Neutrophil (primary cell): Measurements from ENCODE around the gene RAP1GAP2.

Experiments used
- H3K27ac ChIP-seq: fragments of 200-600 bp; sonication (generic); 2 replicates; pipeline ENCODE4 v1.5.1; 2016; ENCODE audit warnings: mild to moderate bottlenecking, moderate library complexity
- H3K27me3 ChIP-seq: fragments of 200-600 bp; sonication (generic); 2 replicates; pipeline ENCODE4 v1.6.0; 2016; ENCODE audit warnings: mild to moderate bottlenecking
- H3K36me3 ChIP-seq: fragments of 200-600 bp; sonication (generic); 2 replicates; pipeline ENCODE4 v1.5.1; 2017
- H3K4me1 ChIP-seq, 2 experiments: fragments of 200-600 bp in 1 of 2; sonication (generic) in 1 of 2; 1 replicate in 1 of 2; 2 replicates in 1 of 2; pipeline versions ENCODE4 v1.5.1 to v1.6.1; 2013 to 2016; ENCODE audit warnings: low read depth in 1 of 2, low read length in 1 of 2, mild to moderate bottlenecking in 1 of 2, moderate library complexity in 1 of 2; ENCODE audit not compliant: control insufficient read depth in 1 of 2, insufficient read depth in 1 of 2
- H3K4me3 ChIP-seq, 2 experiments: fragments of 200-600 bp in 1 of 2; sonication (generic) in 1 of 2; 1 replicate in 1 of 2; 2 replicates in 1 of 2; pipeline ENCODE4 v1.5.1; 2013 to 2016; ENCODE audit warnings: low read depth in 1 of 2, low read length in 1 of 2, mild to moderate bottlenecking in 1 of 2, moderate library complexity in 1 of 2
- H3K9me3 ChIP-seq: fragments of 200-600 bp; sonication (generic); 2 replicates; pipeline ENCODE4 v1.5.1; 2016
- CTCF ChIP-seq: fragments of 200-600 bp; sonication (generic); IDR thresholded peaks from 2 replicates; pipeline ENCODE4 v1.5.1; 2016; ENCODE audit warnings: antibody characterized with exemption

RAP1GAP2 gene

GRCh38 chr17:2975469-2975958 is 179.3 kb downstream of the RAP1GAP2 start:
- no peak overlapping the region for H3K27ac ChIP-seq
- H3K36me3 ChIP-seq = peaks cover 27% of the 10 kb centered on the region
- TF ChIP-seq CTCF = no peak
- H3K4me1 ChIP-seq = no peaks in the 10 kb centered on the region
- no peaks in the 10 kb centered on the region for H3K9me3 ChIP-seq
- no peak overlapping the region for H3K4me3 ChIP-seq
- H3K27me3 ChIP-seq = no peaks in the 10 kb centered on the region

DNA sequence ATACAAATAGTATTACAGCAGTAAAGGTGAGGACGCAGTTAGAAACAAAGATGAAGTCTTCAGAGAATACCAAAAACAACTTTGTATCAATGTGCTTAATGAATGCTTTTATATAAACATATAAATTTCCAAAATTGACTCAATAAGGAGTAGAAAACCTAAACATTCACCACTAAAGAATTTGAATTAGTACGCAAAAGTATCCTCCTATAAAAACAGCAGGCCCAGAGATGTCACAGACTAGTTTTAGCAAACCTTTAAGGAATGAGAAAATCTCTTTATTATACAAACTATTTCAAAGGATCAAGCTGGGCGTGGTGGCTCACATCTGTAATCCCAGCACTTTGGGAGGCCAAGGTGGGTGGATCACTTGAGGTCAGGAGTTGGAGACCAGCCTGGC is 180.9 kb downstream of the RAP1GAP2 start:
- no peak overlapping the region for H3K4me3 ChIP-seq
- H3K36me3 ChIP-seq = peaks cover 40% of the 10 kb centered on the region
- TF ChIP-seq CTCF = no peak
- H3K27ac ChIP-seq = no peak overlapping the region
- H3K27me3 ChIP-seq = no peaks in the 10 kb centered on the region
- H3K9me3 ChIP-seq = no peaks in the 10 kb centered on the region
- no peaks in the 10 kb centered on the region for H3K4me1 ChIP-seq

GRCh38 chr17:2978116-2978515 is 181.9 kb downstream of the RAP1GAP2 start:
- H3K4me1 ChIP-seq = no peaks in the 10 kb centered on the region
- H3K27me3 ChIP-seq = no peaks in the 10 kb centered on the region
- H3K9me3 ChIP-seq = no peaks in the 10 kb centered on the region
- H3K27ac ChIP-seq = no peak overlapping the region
- peaks cover 49% of the 10 kb centered on the region for H3K36me3 ChIP-seq
- H3K4me3 ChIP-seq = no peak overlapping the region
- TF ChIP-seq CTCF = no peak

DNA sequence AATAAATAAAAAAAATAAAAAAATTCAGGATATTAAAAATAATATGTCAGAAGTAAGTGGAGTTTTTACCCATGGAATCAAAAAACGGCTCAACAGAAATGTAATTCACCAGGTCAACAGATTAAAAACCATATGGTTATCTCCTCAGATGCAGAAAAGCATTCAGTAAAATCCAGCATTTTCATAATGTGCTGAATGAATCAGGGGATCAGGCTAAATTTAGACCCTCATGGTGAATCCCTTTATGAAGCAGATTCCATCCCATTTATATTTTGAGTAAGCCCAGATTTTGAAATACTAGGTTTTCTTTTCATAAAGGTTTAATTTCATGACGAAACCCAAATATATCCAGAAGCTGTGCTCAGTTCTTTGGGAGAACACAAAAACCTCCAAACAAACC is 182.8 kb downstream of the RAP1GAP2 start:
- TF ChIP-seq CTCF = no peak
- Histone ChIP-seq H3K36me3 (peaks cover 58% of the 10 kb centered on the region), H3K9me3 (no peaks in the 10 kb centered on the region), H3K4me1 (no peaks in the 10 kb centered on the region), H3K27me3 (no peaks in the 10 kb centered on the region), H3K4me3 (no peak overlapping the region), H3K27ac (no peak overlapping the region)

- Histone ChIP-seq H3K4me3 (no peak overlapping the region), H3K9me3 (no peaks in the 10 kb centered on the region), H3K36me3 (peaks cover 71% of the 10 kb centered on the region), H3K27me3 (no peaks in the 10 kb centered on the region), H3K4me1 (no peaks in the 10 kb centered on the region), H3K27ac (no peak overlapping the region)
- TF ChIP-seq CTCF = no peak
Measured at GRCh38 chr17:2980211-2980903, 184.1 kb downstream of the RAP1GAP2 start.
